Lung (tissue), 12 donors: ENCODE results near the gene MMP14. TPM values are rescaled to one million over a fixed set of nuclear protein-coding genes. Genes with fewer than 3 reads are reported as not detected.
A peak's percentile ranks its signal among the peaks of the same experiment; 100 is the strongest.

Source experiments
- ATAC-seq: fragments of 200-7000 bp; cut with Tn5 transposase; one replicate; pipeline ENCODE4 v1.9.1; 2020; ENCODE audit warnings: moderate number of reproducible peaks; ENCODE audit not compliant: insufficient read depth, low FRiP score
- DNase-seq, 3 donors: peaks; one replicate each; pipeline ENCODE4 v3.0.0-alpha.2; 2013 to 2017
- H3K27ac ChIP-seq, 2 donors: one replicate each; pipeline ENCODE4 v1.5.1; 2013; ENCODE audit warnings: mild to moderate bottlenecking in 2 of 2, moderate library complexity in 2 of 2, control low read depth in 1 of 2, inconsistent platforms in 1 of 2, low read depth in 1 of 2, low read length in 1 of 2
- H3K27me3 ChIP-seq, 3 donors: one replicate each; pipeline ENCODE4 v1.5.1; 2013; ENCODE audit warnings: low read length in 2 of 3; ENCODE audit not compliant: control insufficient read depth in 3 of 3, insufficient read depth in 3 of 3
- H3K36me3 ChIP-seq, 4 donors: one replicate each; pipeline ENCODE4 v1.5.1; 2013; ENCODE audit warnings: low read length in 4 of 4, mild to moderate bottlenecking in 1 of 4, moderate library complexity in 1 of 4; ENCODE audit not compliant: control insufficient read depth in 4 of 4, insufficient read depth in 4 of 4
- H3K4me1 ChIP-seq, 5 donors: one replicate each; pipeline ENCODE4 v1.5.1; 2013; ENCODE audit warnings: low read length in 5 of 5, mild to moderate bottlenecking in 2 of 5, moderate library complexity in 1 of 5; ENCODE audit not compliant: control insufficient read depth in 5 of 5, insufficient read depth in 5 of 5
- H3K4me3 ChIP-seq: one replicate; pipeline ENCODE4 v1.5.1; 2013; ENCODE audit warnings: mild to moderate bottlenecking, control low read depth, moderate library complexity
- H3K9ac ChIP-seq, 2 donors: one replicate each; pipeline ENCODE4 v1.5.1; 2013; ENCODE audit warnings: low read length in 2 of 2, control low read depth in 1 of 2; ENCODE audit not compliant: insufficient read depth in 1 of 2
- H3K9me3 ChIP-seq, 4 donors: one replicate each; pipeline ENCODE4 v1.5.1; 2013; ENCODE audit warnings: low read length in 3 of 4, mild to moderate bottlenecking in 1 of 4, moderate library complexity in 1 of 4; ENCODE audit not compliant: control insufficient read depth in 4 of 4, insufficient read depth in 3 of 4
- CTCF ChIP-seq: IDR thresholded peaks from 2 replicates; pipeline ENCODE4 v1.5.1; 2012; ENCODE audit warnings: mild to moderate bottlenecking; ENCODE audit errors: control extremely low read depth, extremely low read depth
- WGBS, 2 donors: extraction: QIAGEN DNeasy Blood & Tissue Kit; methylation state at CpG; one replicate each; pipeline ENCODE4 v1.1.7; 2013; 5-methylcytosine and 5-hydroxymethylcytosine counted together
- polyA plus RNA-seq, 2 donors: library from polyadenylated mRNA; stranded (reverse); fragments of 200-250 nt; gene quantifications; one replicate each; pipeline ENCODE4 v1.2.1, GENCODE V29; 2013
- total RNA-seq, 2 donors: library from RNA; depleted of rRNA in 1 of 2; stranded (reverse); fragments of >200 nt in 1 of 2; gene quantifications; one replicate each; pipeline ENCODE4 v1.2.1, GENCODE V29; 2014 to 2021
- donor health status: control.
- donor health status: control.
- donor health status: Bipolar disorder and iron deficiency.
- donor health status: healthy.
- donor health status: DM: yes; HTN: yes; CAD: no.

Gene MMP14
- total and polyA plus RNA-seq, 4 donors = 121 to 162 (median 135) TPM

DNA sequence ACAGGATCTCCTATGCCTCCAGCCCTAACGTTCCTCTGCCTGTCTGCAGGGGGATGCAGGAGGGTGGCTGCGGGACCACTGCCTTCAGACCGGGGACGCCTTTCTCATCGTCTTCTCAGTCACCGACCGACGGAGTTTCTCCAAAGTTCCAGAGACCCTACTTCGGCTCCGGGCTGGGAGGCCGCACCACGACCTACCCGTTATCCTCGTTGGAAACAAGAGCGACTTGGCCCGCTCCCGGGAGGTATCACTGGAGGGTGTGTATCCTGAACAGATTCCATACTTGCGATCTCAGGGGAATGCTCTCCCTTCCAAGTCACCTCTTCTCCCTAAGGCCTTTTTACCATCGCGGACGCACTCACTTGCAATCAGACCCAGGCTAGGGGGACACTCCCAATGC is 49.6 kb downstream of the MMP14 start:
- ATAC-seq (no peak), DNase-seq (no peak)
- Histone ChIP-seq H3K9ac (no peak overlapping the region), H3K9me3 (no peaks in the 10 kb centered on the region), H3K4me3 (no peak overlapping the region), H3K4me1 (peaks cover 0 to 22% (median 11%) of the 10 kb centered on the region in 5 donors), H3K27ac (peak overlapping the region in 1 of 2 donors; percentile 76), H3K27me3 (no peaks in the 10 kb centered on the region), H3K36me3 (no peaks in the 10 kb centered on the region)
- no peak for TF ChIP-seq CTCF
- WGBS, 2 donors = 92 to 93% methylated on average over 21 of the region's 21 CpGs

DNA sequence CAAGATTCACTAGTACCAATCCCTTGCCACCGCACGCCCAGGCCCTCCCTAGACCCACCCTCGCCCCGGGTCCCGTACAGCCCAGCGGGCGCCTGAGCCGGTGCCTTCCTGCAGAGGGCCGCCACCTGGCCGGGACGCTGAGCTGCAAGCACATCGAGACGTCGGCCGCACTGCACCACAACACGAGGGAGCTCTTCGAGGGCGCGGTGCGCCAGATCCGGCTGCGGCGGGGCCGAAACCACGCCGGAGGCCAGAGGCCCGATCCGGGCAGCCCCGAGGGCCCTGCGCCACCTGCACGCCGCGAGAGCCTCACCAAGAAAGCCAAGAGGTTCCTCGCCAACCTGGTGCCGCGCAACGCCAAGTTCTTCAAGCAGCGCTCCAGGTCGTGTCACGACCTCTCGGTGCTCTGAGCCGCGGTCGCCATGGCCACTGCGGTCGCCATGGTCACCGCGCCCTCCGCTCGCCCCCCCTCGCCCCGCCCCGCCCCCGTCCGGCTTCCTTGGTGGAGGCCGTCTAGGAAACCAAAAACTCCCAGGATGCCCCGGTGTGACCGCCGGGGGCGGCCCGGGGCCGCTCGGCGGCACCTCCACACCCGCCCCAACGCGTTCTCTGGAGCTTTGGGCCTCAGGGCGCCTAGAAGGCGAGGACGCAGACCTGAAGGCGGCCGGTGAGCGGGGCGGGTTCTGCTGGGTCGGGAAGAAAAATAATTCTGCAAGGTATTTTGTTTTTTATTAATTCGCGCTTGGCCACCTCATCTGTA is 50.3 kb downstream of the MMP14 start:
- peak overlapping the region in 1 of 2 donors; percentile 76 for H3K27ac ChIP-seq
- WGBS, 2 donors = 3 to 4% methylated on average over 67 to 77 of the region's 77 CpGs
- peak; percentile 63 to 86 (median 72) for DNase-seq

GRCh38 chr14:22887260-22887989 is 51.0 kb downstream of the MMP14 start:
- ATAC-seq (peak; percentile 61), DNase-seq (peak; percentile 81 to 90 (median 88))
- Histone ChIP-seq H3K9ac (peak overlapping the region; percentile 55 to 64), H3K27ac (peak overlapping the region in 1 of 2 donors; percentile 72), H3K4me1 (peaks cover 0 to 18% (median 7%) of the 10 kb centered on the region in 5 donors), H3K27me3 (no peaks in the 10 kb centered on the region), H3K9me3 (no peaks in the 10 kb centered on the region), H3K4me3 (peak overlapping the region; percentile 29), H3K36me3 (no peaks in the 10 kb centered on the region)
- no peak for TF ChIP-seq CTCF
- WGBS, 2 donors = 26 to 28% methylated on average over 11 of the region's 11 CpGs

More for the DNA sequence above, 50.3 kb downstream of the MMP14 start:
- ATAC-seq = peak; percentile 83
- Histone ChIP-seq H3K4me3 (peak overlapping the region; percentile 44), H3K4me1 (peaks cover 0 to 22% (median 11%) of the 10 kb centered on the region in 5 donors), H3K27me3 (no peaks in the 10 kb centered on the region), H3K36me3 (no peaks in the 10 kb centered on the region), H3K9ac (peak overlapping the region; percentile 55 to 64), H3K9me3 (no peaks in the 10 kb centered on the region)
- TF ChIP-seq CTCF = no peak
